ENCODE measurements around the gene LGALS9C.
"Not testable (repeated sequence)": the region's sequence is repeated elsewhere in the genome, so short reads cannot be mapped to it uniquely, and the experiment has no call there.

GRCh38 chr17:18467001-18467400 lies 9.6 kb upstream of the LGALS9C start:
- not testable (repeated sequence) for TF ChIP-seq CTCF, POLR2A, POLR2AphosphoS5 (IDR thresholded peaks at IDR 0.05)

All from prostate gland (tissue), 2 donors.